B cell (primary cell): ENCODE results near the gene CEP126. TPM values are rescaled to one million over a fixed set of nuclear protein-coding genes. Genes with fewer than 3 reads are reported as not detected.

ENCODE experiments used
- ATAC-seq: fragments of 200-7000 bp; cut with Tn5 transposase; one replicate; pipeline ENCODE4 v1.10.0; 2021; ENCODE audit warnings: low read depth, mild to moderate bottlenecking, moderate number of reproducible peaks, moderate library complexity
- CTCF ChIA-PET: fragments of 350-600 bp; sonication (Branson Sonifier 250); formaldehyde crosslinking; loops from one replicate; lab custom pipeline; 2021; ENCODE audit warnings: antibody characterized with exemption, inconsistent platforms; lab: Charles Lee
- POLR2A ChIA-PET: fragments of 350-600 bp; sonication (Branson Sonifier 250); formaldehyde crosslinking; loops from one replicate; lab custom pipeline; 2021; ENCODE audit warnings: antibody characterized with exemption; lab: Charles Lee
- DNase-seq: peaks from one replicate; pipeline ENCODE4 v3.0.0; 2013
- H2AFZ ChIP-seq: 2 replicates; pipeline ENCODE4 v1.6.1; 2012; ENCODE audit warnings: mild to moderate bottlenecking, low read depth, low read length; ENCODE audit not compliant: insufficient read depth, poor library complexity, severe bottlenecking
- H3K27ac ChIP-seq, 2 donors: 1 replicate in 1 of 2; 2 replicates in 1 of 2; pipeline ENCODE4 v1.5.1; 2012 to 2013; ENCODE audit warnings: low read length in 2 of 2, mild to moderate bottlenecking in 2 of 2, moderate library complexity in 1 of 2
- H3K27me3 ChIP-seq, 4 experiments: fragments of 200-600 bp in 1 of 4; sonication (generic) in 1 of 4; replicated peaks in 1 of 4; 1 replicate in 2 of 4; 2 replicates in 2 of 4; pipeline versions ENCODE4 v1.6.1 to v1.7.0; 2013 to 2016; ENCODE audit warnings: low read length in 3 of 4, mild to moderate bottlenecking in 2 of 4, mixed read lengths in 1 of 4, moderate library complexity in 1 of 4; ENCODE audit not compliant: insufficient read depth in 4 of 4, control insufficient read depth in 3 of 4; ENCODE audit errors: control extremely low read depth in 1 of 4
- H3K36me3 ChIP-seq, 2 experiments: replicated peaks in 1 of 2; 1 replicate in 1 of 2; 2 replicates in 1 of 2; pipeline versions ENCODE4 v1.6.1 to v1.7.1; 2013; ENCODE audit warnings: low read length in 1 of 2; ENCODE audit not compliant: insufficient read depth in 2 of 2, control insufficient read depth in 1 of 2; ENCODE audit errors: control extremely low read depth in 1 of 2, extremely low read depth in 1 of 2
- H3K4me1 ChIP-seq, 2 donors: fragments of 200-600 bp in 1 of 2; sonication (generic) in 1 of 2; 1 replicate in 1 of 2; 2 replicates in 1 of 2; pipeline versions ENCODE4 v1.5.1 to v1.6.1; 2013 to 2017; ENCODE audit warnings: low read length in 2 of 2; ENCODE audit not compliant: control insufficient read depth in 2 of 2, insufficient read depth in 2 of 2
- H3K4me2 ChIP-seq: replicated peaks from 2 replicates; pipeline ENCODE3; 2012; ENCODE audit warnings: mild to moderate bottlenecking, low read depth, low read length; ENCODE audit not compliant: poor library complexity, severe bottlenecking
- H3K4me3 ChIP-seq, 5 experiments: fragments of 200-600 bp in 1 of 5; sonication (generic) in 1 of 5; 1 replicate in 3 of 5; 2 replicates in 2 of 5; pipeline versions ENCODE4 v1.5.1 to v1.7.0; 2011 to 2016; ENCODE audit warnings: low read length in 4 of 5, mild to moderate bottlenecking in 4 of 5, low read depth in 2 of 5, control low read depth in 1 of 5, moderate library complexity in 1 of 5; ENCODE audit not compliant: insufficient read depth in 1 of 5; ENCODE audit errors: control extremely low read depth in 1 of 5, extremely low read depth in 1 of 5
- H3K79me2 ChIP-seq: fragments of 200-600 bp; sonication (generic); one replicate; pipeline ENCODE4 v1.6.0; 2016; ENCODE audit warnings: low read length; ENCODE audit not compliant: control insufficient read depth, insufficient read depth
- H3K9ac ChIP-seq: fragments of 200-600 bp; sonication (generic); 2 replicates; pipeline ENCODE4 v1.6.1; 2017; ENCODE audit warnings: mild to moderate bottlenecking, low read length, moderate library complexity
- H3K9me3 ChIP-seq, 3 donors: one replicate each; pipeline versions ENCODE4 v1.6.1 to v1.7.1; 2013; ENCODE audit warnings: low read length in 2 of 3; ENCODE audit not compliant: control insufficient read depth in 2 of 3, insufficient read depth in 1 of 3; ENCODE audit errors: control extremely low read depth in 1 of 3
- H4K20me1 ChIP-seq: 2 replicates; pipeline ENCODE4 v1.6.0; 2012; ENCODE audit warnings: mild to moderate bottlenecking, low read length; ENCODE audit not compliant: insufficient read depth, control insufficient read depth, poor library complexity, severe bottlenecking
- H3K27ac Mint-ChIP-seq: one replicate; pipeline ENCODE4 v1.8.0; 2021; ENCODE audit warnings: mixed read lengths
- H3K27me3 Mint-ChIP-seq: one replicate; pipeline ENCODE4 v1.8.0; 2021; ENCODE audit warnings: mixed read lengths
- H3K4me1 Mint-ChIP-seq: one replicate; pipeline ENCODE4 v1.8.0; 2021; ENCODE audit warnings: mixed read lengths
- H3K4me3 Mint-ChIP-seq: one replicate; pipeline ENCODE4 v1.8.0; 2021; ENCODE audit warnings: mixed read lengths
- H3K9me3 Mint-ChIP-seq: one replicate; pipeline ENCODE4 v1.8.0; 2022; ENCODE audit warnings: mixed read lengths; ENCODE audit not compliant: insufficient read depth
- CTCF ChIP-seq: fragments of 200-600 bp; IDR thresholded peaks from one replicate; pipeline ENCODE4 v1.8.0; 2022; ENCODE audit warnings: antibody characterized with exemption, mild to moderate bottlenecking
- EZH2 ChIP-seq: IDR thresholded peaks from 2 replicates; pipeline ENCODE4 v1.6.1; 2012; ENCODE audit warnings: borderline replicate concordance, low read depth, mild to moderate bottlenecking, moderate library complexity, low read length; ENCODE audit not compliant: insufficient read depth, poor library complexity, severe bottlenecking
- WGBS: methylation state at CpG from one replicate; pipeline ENCODE4 v1.1.5; 2013; ENCODE audit warnings: missing lambda C conversion rate; ENCODE audit not compliant: insufficient coverage; 5-methylcytosine and 5-hydroxymethylcytosine counted together
- intact Hi-C: fragments of 100-400 bp; cut with micrococcal nuclease; formaldehyde crosslinking; loops from one replicate; pipeline ENCODE4 v1.10.0; 2022
- polyA plus RNA-seq: library from polyadenylated mRNA; depleted of rRNA; stranded (reverse); fragments of >200 nt; gene quantifications from 2 replicates; pipeline ENCODE4 v1.2.3, GENCODE V29; 2012
- total RNA-seq, 2 donors: library from RNA; stranded (reverse); fragments of 120-200 nt in 1 of 2; gene quantifications; 1 replicate in 1 of 2; 2 replicates in 1 of 2; pipeline versions ENCODE4 v1.2.3 to v1.2.4, GENCODE V29; 2013 to 2022

The CEP126 gene
- total and polyA plus RNA-seq, 2 donors (not counting 1 experiment from before 2014, with no cell fraction given), result 1.00 to 9.4 TPM

GRCh38 chr11:101914341-101914737 is 471 bp upstream of the CEP126 start:
- ATAC-seq, result no peak
- Histone ChIP-seq H3K4me1 (peaks cover 18 to 21% of the 10 kb centered on the region in 2 donors), H3K27me3 (no peaks in the 10 kb centered on the region), H3K36me3 (no peaks in the 10 kb centered on the region), H3K9me3 (no peaks in the 10 kb centered on the region), H3K4me2 (peak overlapping the region; percentile 89), H4K20me1 (no peaks in the 10 kb centered on the region), H3K4me3 (peak overlapping the region; percentile 39 to 88 (median 81)), H2AFZ (peak overlapping the region; percentile 88), H3K9ac (peak overlapping the region; percentile 91), H3K27ac (peak overlapping the region; percentile 92 to 99), H3K79me2 (no peaks in the 10 kb centered on the region)
- POLR2A ChIA-PET, result no interaction called here
- Mint-ChIP-seq H3K27me3 (peaks cover 11% of the 10 kb centered on the region), H3K4me3 (peak overlapping the region; percentile 96), H3K27ac (peak overlapping the region; percentile 97), H3K9me3 (no peaks in the 10 kb centered on the region), H3K4me1 (peaks cover 23% of the 10 kb centered on the region)
- CTCF ChIA-PET, result interaction anchor here (0.7 to 1.5 kb wide), 8 partner anchors 10 to 1178 kb away, joined by 3 to 5 read pairs (median 4); partner anchors contain the start of gene DCUN1D5
- 0% methylated on average over 1 of the region's 6 CpGs for WGBS
- TF ChIP-seq EZH2 (no peak), CTCF (no peak)
- intact Hi-C loops, result loop anchor here (1.0 to 10.0 kb wide), 2 partner anchors 540 to 1195 kb away; partner anchors contain the start of genes DYNC2H1 and TMEM123
- no peak for DNase-seq

DNA sequence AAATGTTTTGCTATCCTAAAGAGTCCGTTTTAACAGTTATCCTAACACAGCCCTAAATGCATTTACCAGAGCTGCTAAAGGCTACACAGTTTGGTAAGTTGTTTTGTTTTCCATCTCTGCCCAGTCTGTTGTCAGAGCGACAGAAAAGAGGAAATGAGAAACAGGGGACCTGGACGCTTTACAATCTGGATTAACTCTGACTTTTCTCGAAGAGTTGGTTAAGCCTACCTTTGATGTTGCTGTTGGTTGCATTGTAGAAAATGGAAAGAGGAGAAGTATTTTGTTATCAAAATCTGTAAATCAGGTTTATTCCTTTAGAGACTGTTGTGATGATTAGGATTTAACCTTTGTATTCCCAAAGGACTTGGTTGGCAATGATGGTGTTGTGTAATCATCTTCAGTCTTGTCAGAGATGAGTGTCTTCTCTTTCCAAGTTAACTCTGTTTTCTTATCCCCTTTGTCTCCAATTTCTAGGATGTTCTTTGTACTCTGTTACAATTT is 1.0 kb downstream of the CEP126 start:
- H3K9me3 Mint-ChIP-seq, result no peaks in the 10 kb centered on the region
- Histone ChIP-seq H3K4me2 (peak overlapping the region; percentile 89), H3K9ac (peak overlapping the region; percentile 91), H3K4me3 (peak overlapping the region in 4 of 5 experiments; percentile 53 to 88 (median 70)), H3K27ac (peak overlapping the region; percentile 92 to 99), H2AFZ (peak overlapping the region; percentile 88), H3K9me3 (no peaks in the 10 kb centered on the region), H4K20me1 (no peaks in the 10 kb centered on the region), H3K36me3 (no peaks in the 10 kb centered on the region), H3K4me1 (peaks cover 18 to 21% of the 10 kb centered on the region in 2 donors), H3K79me2 (no peaks in the 10 kb centered on the region), H3K27me3 (no peaks in the 10 kb centered on the region)
- WGBS, result 0% methylated on average over 2 of the region's 4 CpGs
- ATAC-seq (peak; percentile 22), DNase-seq (peak; percentile 84)
- CTCF ChIA-PET, result interaction anchor here (1.5 kb wide), 1 partner anchor 90 kb away, joined by 4 read pairs; no protein-coding TSS in a partner anchor
- intact Hi-C loops, result loop anchor here (5.0 to 10.0 kb wide), 2 partner anchors 539 to 1234 kb away; partner anchors contain the start of gene TMEM123
- peaks cover 23% of the 10 kb centered on the region for H3K4me1 Mint-ChIP-seq
- no peak for TF ChIP-seq CTCF
- no peak for TF ChIP-seq EZH2
- H3K27me3 Mint-ChIP-seq, result peaks cover 6% of the 10 kb centered on the region
- POLR2A ChIA-PET, result no interaction called here
- H3K27ac Mint-ChIP-seq, result peak overlapping the region; percentile 97
- peak overlapping the region; percentile 96 for H3K4me3 Mint-ChIP-seq
